HG03575 (cell line): ENCODE data around the gene BCL2A1.
"Not testable (repeated sequence)": the region's sequence is repeated elsewhere in the genome, so short reads cannot be mapped to it uniquely, and the experiment has no call there.

Experiments used
- ATAC-seq: cut with Tn5 transposase; IDR thresholded peaks from one replicate; pipeline ENCODE4 v1.9.1; 2021; ENCODE audit not compliant: unreplicated experiment, insufficient number of reproducible peaks, low FRiP score; ENCODE audit errors: extremely low read depth

BCL2A1 gene

DNA sequence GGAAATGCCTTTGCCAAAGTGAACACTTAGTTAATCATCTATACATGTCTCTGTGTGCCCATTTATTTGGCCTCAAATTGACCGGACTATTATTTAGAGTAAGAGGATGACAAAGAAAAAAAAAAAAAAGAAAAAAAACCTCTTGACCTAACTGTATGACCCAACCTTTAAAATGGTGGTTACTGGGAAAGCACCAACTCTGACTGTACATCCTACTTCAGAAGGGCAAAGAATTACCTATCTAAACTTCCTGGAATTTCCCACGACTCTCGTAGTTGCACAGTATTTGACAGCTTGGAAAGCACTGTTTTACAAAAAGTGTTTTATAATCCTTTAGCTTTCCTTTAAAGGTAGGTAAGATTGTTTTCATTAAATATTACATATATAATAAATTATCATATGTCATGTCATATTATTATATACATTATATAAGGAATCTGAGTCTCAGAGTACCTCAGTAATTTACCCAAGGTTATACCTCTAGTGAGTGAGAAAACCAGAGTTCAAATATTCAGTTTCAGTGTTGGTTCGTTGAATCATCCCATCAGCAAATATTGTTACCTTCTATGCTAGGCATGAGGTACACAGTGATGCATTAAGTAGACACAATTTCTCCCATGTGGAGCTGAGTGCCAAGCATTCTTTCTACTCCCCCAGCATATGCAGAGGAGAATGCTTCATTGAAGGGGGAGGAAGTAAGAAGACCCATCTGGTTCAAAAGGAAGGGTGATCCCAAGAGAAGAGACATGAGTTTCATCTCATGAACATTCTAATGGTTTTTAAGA is 5.0 kb downstream of the BCL2A1 start:
- no peak for ATAC-seq

DNA sequence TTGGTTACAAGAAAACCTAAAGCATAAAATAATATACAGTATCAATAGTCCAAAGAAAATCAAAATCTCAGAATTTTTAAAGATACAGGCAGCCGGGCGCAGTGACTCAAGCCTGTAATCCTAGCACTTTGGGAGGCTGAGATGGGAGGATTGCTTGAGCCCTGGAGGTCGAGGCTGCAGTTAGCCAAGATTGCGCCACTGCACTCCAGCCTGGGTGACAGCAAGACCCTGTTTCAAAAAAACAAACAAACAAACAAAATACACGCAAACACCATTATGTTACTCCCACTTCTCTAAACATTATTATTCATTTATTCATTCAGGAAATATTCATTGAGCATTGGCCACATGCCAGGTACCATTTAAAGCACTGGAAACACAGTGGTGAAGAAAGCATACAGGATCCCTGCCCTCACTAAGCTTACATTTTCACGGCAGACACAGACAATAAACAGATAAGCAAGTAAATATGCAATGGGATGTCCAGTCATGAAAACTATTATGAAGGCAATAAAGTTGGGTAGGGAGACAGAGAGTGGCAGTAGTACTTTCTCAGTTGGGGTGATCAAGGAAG is 6.7 kb downstream of the BCL2A1 start:
- no peak for ATAC-seq

DNA sequence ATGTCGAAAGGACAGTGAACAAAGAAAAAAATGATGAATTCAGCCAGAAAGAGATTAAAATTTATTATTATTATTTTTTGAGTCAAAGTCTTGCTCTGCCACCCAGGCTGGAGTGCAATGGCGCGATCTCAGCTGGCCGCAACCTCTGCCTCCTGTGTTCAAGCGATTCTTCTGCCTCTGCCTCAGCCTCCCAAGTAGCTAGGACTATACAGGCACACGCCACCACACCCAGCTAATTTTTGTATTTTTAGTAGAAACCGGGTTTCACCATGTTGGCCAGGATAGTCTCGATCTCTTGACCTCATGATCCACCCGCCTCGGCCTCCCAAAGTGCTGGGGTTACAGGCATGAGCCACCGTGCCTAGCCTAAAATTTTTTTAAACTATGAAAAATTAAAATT is 8.1 kb downstream of the BCL2A1 start:
- not testable (repeated sequence) for ATAC-seq

DNA sequence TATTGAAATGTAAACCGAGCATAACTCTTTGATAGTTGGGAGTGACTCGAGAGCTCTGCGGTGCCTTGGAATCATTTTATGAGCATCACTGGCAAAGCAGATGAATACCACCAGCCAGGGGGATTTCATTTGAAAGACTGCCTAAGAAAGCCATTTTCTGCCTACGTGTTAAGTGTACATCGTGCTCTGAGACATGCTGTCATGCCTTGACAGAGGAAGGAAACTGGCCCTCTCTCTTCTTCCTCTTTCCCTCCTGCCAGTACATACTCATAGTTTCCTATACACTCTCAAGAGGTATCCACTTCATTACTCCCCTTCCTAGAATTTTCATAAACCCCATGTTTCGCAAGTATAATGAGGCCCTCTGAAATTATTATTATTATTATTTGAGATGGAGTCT is 8.8 kb downstream of the BCL2A1 start:
- no peak for ATAC-seq

DNA sequence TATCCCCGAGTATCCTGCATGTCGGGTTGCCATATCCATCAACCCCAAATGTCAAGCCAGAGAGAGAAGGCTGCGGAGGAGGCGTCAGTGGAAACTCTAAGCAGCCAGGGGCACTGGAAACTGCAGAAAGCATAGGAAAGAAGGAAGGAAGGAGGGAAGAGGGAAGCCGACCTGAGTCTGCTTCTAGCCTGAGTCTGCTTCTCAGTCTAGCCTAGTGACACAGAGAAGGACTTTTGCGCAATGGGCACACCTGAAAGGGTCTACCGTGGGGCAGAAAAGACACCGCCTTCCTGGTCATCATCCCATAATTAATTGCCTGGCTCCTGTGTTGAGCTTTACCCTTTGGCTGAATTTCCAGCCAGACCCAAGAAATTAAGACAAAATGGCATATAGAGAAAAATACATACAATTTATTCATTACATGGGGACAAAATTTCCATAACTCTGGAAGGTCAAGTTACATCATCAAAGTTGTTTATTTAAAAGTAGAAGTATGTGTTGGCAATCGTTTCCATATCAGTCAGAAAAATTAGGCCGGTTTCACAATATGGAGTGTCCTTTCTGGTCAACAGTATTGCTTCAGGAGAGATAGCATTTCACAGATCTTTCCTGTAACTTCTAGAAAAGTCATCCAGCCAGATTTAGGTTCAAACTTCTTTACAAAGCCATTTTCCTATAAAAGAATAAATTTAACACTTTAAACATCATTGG is 10.3 kb downstream of the BCL2A1 start:
- no peak for ATAC-seq

DNA sequence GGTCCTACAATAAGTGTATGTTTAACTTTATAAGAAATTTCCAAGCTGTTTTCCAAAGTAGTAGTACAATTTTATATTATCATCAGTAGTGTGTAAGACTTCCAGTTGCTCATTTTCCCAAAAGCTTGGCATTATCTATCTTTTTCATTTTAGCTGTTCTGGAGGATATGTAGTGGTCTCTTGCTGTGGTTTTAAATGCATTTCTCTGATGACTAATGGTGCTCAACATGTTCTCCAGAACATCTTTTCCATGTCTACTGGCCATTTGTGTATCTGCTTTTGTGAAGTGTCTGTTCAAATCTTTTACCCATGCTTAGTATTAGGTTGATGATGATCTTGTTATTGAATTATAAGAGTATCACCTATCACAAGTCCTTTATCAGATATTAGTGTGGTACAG is 13.3 kb downstream of the BCL2A1 start:
- no peak for ATAC-seq

DNA sequence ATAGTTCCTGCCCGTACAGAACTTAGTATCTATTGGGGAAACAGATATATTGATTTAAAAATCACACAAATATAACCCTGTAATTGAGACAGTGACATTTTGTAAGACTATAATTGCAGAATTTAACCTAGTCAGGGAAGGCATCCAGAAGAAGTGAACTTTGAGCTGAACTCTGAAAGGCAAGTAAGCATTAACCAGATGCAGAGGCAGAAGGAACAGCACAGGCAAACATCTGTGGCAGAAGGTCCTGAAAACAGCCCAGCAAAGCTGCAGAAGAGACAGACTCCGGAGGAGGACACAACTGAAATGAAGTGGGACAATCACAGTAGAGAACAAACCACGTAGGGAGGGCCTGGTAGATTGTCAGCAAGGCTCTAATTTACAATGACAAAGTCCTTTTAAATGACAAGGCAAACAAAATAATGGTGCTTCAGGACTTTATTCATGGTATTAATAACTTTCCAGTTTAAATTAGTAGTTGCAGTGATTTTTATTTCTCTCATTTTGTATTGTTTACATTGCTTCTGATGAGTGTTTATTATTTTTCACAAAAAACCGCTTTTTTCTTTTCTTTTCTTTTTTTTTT is 14.5 kb downstream of the BCL2A1 start:
- no peak for ATAC-seq

DNA sequence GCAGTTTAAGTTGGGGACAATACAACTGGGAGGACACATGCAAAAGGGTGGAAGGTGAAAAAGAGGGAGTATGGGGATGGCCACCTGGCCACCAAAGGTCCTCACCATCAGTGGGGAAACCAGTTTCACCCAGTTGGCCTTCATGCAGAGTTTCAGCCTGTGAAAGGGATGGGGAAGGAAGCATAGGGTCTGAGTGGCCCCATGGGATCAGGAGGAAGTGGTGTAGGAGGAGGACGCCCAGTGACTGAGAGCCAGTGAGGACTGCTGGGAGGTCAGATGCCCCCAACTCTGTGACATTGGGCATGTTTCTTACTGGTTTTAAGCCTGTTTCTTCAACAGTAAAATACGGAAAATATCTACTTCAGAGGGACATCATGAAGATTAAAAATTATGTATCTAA is 16.3 kb downstream of the BCL2A1 start:
- ATAC-seq: no peak

DNA sequence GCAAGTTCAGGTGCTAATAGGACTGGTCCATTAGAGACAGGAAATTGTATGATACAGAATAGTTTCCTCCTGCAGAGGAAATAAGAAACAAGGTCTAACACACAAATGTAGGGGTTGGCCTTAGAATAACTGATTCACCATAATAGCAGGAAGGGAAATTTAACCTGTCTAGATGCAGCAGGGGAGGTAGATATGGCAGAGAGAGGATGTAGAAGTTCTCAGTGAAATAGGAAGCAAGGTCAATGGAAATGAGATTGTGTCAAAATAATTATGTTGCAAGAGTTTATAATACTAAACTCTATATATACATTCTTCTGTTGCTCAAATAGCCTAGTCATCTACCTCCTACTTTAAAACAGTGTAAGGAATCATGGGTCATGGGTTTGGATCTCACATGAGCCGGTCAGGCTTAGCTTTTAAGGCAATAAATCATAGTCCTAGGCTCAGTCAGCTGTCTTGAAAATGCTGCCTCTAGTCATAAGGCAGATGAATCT is 17.0 kb downstream of the BCL2A1 start:
- no peak for ATAC-seq

DNA sequence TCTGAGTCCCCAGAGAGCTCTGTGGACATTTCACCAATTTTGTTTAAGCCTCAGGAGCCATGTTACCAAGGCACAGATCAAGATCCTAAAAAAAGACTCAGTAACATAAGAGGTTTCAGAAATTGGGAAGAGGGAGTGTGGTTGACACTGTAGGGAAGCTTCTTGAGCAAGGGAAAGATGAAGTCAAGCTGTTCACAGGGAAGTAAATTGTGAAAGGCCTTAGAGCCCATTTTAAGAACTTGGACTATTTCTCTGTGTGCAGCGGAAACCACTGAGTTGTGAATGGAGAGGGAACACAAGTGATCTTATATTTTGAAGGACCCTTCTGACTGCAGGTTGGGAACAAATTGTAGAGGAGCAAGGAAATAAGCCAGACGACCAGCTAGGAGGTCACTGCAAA is 18.7 kb downstream of the BCL2A1 start:
- ATAC-seq: no peak

DNA sequence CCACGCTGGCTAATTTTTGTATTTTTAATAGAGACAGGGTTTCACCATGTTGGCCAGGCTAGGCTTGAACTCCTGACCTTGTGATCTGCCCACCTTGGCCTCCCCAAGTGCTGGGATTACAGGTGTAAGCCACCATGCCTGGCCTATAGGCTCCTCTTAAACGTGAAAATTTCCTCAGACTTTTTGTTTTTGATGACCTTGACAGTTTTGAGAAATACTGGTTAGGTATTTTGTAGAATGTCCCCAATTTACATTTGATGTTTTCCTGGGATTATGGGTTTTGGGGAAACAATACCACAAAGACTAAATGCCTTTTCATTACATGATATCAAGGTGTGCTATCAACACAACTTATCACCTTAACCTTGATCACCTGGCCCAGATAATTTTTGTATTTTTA is 20.7 kb downstream of the BCL2A1 start:
- no peak for ATAC-seq

DNA sequence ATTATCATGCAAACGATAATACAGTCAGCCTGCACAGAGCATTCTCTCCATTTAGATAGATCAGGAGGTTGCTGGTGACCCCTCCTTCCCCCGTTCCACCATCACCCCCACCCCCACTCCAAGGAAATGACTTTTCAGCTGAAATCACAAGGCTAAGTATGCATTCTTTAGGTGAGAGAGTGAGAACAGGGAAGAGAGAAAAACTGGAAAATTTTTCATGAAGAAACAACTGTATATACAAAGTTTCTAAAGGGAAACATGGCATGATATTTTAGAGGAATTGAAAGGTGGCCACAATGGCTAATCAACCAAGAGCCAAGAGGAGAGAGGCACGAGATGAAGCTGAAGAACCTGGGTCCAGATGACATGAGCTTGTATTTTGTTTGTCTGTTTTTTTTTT is 22.2 kb downstream of the BCL2A1 start:
- ATAC-seq: no peak

DNA sequence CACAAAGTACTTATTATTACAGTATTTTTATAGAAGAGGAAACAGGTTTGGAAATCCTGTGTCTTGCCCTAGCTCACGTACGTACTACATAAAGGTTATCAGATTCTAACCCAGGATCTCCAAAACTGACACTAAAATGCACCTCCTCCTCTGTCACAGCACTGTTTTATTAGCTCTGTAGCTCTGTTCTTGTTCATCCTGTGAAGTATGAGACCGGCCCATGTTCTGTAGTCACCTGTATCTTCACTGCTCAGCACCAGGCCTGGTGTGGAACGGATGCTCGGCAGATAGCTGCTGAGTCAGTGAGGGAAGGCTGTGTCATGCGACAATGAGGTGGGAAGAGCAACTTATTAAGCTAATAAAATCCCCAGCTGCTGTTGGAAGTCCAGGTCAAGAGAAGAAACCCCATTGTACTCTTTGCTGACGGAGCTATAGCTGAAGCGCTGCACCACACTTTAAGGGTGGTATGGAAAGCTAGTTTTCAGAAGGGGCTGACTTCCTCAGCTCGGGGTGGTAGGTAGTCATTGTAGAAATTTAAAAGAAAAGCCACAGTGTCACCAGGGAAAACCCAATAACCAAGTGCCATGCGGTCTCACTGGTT is 22.8 kb downstream of the BCL2A1 start:
- ATAC-seq: no peak

DNA sequence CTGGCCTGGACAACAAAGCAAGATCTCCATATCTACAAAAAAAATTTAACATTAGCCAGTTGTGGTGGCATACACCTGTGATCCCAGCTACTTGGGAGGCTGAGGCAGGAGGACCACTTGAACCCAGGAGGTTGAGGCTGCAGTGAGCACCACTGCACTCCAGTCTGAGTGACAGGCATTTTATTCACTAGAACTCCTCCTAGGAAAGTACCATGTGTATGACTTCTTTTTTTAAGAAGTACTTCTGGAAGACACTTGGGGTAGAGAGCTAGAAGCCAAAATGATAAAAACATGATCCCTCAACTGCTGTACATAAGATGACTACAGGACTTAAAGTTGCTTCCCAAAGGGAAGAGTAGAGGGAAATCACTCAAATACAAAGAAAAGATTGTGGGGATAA is 24.0 kb downstream of the BCL2A1 start:
- ATAC-seq: no peak

DNA sequence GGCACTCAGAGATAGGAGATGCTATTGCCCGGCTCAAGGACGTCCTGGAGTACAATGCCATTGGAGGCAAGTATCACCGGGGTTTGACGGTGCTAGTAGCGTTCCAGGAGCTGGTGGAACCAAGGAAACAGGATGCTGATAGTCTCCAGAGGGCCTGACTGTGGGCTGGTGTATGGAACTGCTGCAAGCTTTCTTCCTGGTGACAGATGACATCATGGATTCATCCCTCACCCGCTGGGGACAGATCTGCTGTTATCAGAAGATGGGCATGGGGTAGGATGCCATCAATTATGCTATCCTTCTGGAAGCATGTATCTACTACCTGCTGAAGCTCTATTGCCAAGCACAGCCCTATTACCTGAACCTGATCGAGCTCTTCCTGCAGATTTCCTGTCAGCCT is 26.4 kb downstream of the BCL2A1 start:
- ATAC-seq: no peak

DNA sequence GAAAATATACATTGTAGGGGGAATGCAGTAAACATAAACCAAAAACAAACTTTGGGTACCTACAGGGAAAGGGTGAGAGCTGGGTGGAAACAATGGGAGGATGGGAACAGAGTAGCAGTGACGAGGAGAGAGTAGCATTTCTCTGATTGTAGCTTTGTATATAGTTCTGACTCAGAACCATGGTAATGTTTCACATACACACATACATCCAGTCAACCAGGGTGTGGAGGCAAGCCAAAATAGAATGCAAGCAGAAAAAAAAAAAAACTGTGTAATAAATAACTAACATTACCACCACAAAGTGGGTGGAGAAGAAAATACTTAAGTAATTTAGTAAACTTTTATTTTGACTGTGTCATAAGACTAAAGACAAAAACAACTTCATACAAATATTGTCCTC is 27.2 kb downstream of the BCL2A1 start:
- ATAC-seq: peak; percentile 85

DNA sequence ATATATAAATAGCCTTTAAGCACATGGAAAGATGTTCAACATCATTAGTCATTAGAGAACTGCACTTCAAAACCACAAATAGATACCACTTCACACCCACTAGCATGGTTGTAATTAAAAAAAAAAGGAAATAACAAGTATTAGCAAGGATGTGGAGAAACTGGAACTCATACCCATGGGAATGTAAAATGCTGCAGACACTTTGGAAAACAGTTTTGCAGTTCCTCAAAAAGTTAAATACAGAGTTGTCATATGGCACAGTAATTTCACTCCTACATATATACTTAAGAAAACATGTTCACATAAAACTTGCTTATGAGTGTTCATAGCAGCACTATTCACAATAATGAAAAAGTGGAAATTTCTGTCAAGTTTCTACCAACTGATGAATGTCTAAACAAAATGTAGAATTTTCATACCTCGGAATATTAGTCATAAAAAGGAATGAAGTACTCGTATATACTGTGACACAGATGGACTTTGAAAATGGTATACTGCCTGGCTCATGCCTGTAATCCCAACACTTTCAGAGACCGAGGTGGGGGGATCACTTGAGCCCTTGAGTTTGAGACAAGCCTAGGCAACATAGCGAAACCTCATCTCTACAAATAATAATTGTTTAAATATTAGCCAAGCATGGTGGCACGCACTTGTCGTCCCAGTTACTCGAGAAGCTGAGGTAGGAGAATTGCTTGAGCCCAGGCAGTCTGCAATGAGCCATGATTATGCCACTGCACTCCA is 28.1 kb downstream of the BCL2A1 start:
- no peak for ATAC-seq

DNA sequence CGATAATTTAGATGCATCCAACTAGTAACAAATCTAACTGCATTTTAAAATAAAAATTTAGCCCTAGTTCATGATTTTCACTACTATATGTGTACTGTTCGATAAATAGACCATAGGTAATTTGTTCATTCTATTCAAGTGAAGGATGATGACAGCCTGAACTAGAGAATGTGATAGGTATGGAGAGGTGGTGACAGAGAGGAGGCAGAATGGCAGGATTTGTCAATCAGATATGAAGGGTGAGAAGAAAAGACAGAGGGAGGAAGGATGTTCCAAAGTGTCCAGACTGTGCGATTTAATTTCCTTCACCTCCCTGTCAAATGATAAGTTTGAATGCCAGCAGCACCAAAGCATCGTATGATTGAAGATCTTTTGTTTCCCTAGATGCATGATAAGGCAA is 31.6 kb downstream of the BCL2A1 start:
- ATAC-seq: no peak

DNA sequence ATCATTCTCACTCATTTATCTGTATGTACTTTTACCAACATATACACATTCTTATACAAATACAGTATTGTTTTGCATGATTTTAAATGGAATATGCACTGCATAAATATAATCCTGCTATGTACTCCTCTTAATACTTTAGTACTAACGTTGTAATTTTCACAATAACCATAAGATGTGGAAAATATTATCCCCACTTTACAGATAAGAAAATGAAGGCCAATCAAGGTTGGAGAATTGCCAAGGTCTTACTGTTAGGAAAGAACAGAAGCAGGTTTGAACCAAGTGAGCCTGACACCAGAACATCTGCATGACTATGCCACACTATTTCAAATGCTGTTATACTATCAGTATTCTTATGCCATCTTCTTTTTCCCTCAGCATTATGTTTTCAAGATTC is 32.9 kb downstream of the BCL2A1 start:
- no peak for ATAC-seq
